Thymus (tissue), 11 donors: ENCODE results near the gene MTR. TPM values are rescaled to one million over a fixed set of nuclear protein-coding genes. Genes with fewer than 3 reads are reported as not detected.

Experiments used
- DNase-seq, 9 donors: peaks; one replicate each; pipeline ENCODE4 v3.0.0-alpha.2; 2013; ENCODE audit warnings: low spot score in 9 of 9, low read depth in 6 of 9, missing footprints in 1 of 9
- H3K27ac ChIP-seq, 2 donors: one replicate each; pipeline ENCODE4 v1.5.1; 2013; ENCODE audit warnings: control low read depth in 1 of 2, low read depth in 1 of 2, low read length in 1 of 2, mild to moderate bottlenecking in 1 of 2, moderate library complexity in 1 of 2
- H3K27me3 ChIP-seq, 2 donors: one replicate each; pipeline ENCODE4 v1.5.1; 2013; ENCODE audit warnings: low read length in 1 of 2; ENCODE audit not compliant: control insufficient read depth in 2 of 2, insufficient read depth in 1 of 2
- H3K36me3 ChIP-seq, 2 donors: one replicate each; pipeline ENCODE4 v1.5.1; 2013; ENCODE audit warnings: low read length in 1 of 2, mild to moderate bottlenecking in 1 of 2, moderate library complexity in 1 of 2; ENCODE audit not compliant: control insufficient read depth in 2 of 2, insufficient read depth in 2 of 2
- H3K4me1 ChIP-seq, 2 donors: one replicate each; pipeline ENCODE4 v1.5.1; 2013; ENCODE audit warnings: low read length in 2 of 2; ENCODE audit not compliant: control insufficient read depth in 2 of 2, insufficient read depth in 2 of 2
- H3K4me3 ChIP-seq, 2 donors: one replicate each; pipeline ENCODE4 v1.5.1; 2013; ENCODE audit warnings: low read length in 2 of 2, control low read depth in 1 of 2, mild to moderate bottlenecking in 1 of 2
- H3K9me3 ChIP-seq, 2 donors: one replicate each; pipeline ENCODE4 v1.5.1; 2013; ENCODE audit warnings: low read length in 1 of 2, mild to moderate bottlenecking in 1 of 2; ENCODE audit not compliant: control insufficient read depth in 2 of 2, insufficient read depth in 1 of 2
- WGBS: extraction: QIAGEN DNeasy Blood & Tissue Kit; methylation state at CpG from one replicate; pipeline ENCODE4 v1.1.7; 2013; 5-methylcytosine and 5-hydroxymethylcytosine counted together
- polyA plus RNA-seq: library from polyadenylated mRNA; stranded (reverse); fragments of 200-250 nt; gene quantifications from one replicate; pipeline ENCODE4 v1.2.3, GENCODE V29; 2013
- total RNA-seq: library from RNA; stranded (reverse); fragments of 120-200 nt; gene quantifications from one replicate; pipeline ENCODE4 v1.2.4, GENCODE V29; 2013
- donor health status: healthy.

MTR gene
- total and polyA plus RNA-seq, 2 donors: 12.5 to 25.0 TPM

- 2% methylated on average over 41 of the region's 41 CpGs for WGBS
- no peaks in the 10 kb centered on the region for H3K9me3 ChIP-seq
- H3K27me3 ChIP-seq: peaks cover 0 to 2% of the 10 kb centered on the region in 2 donors
- DNase-seq: peak in 7 of 9 donors; percentile 24 to 75 (median 39)
- H3K4me1 ChIP-seq: peaks cover 8 to 11% of the 10 kb centered on the region in 2 donors
- H3K4me3 ChIP-seq: peak overlapping the region; percentile 71 to 72
- H3K27ac ChIP-seq: peak overlapping the region; percentile 91 to 93
- no peaks in the 10 kb centered on the region for H3K36me3 ChIP-seq
These were observed 920 bp downstream of the MTR start for GRCh38 chr1:236795757-236796667.

- 97% methylated on average over 5 of the region's 5 CpGs for WGBS
- H3K36me3 ChIP-seq: peaks cover 0 to 3% of the 10 kb centered on the region in 2 donors
- no peaks in the 10 kb centered on the region for H3K9me3 ChIP-seq
- DNase-seq: no peak
- H3K4me1 ChIP-seq: peaks cover 8 to 11% of the 10 kb centered on the region in 2 donors
- H3K4me3 ChIP-seq: no peak overlapping the region
- H3K27me3 ChIP-seq: no peaks in the 10 kb centered on the region
- no peak overlapping the region for H3K27ac ChIP-seq
These were observed 3.9 kb downstream of the MTR start for GRCh38 chr1:236799001-236799400.

- Histone ChIP-seq H3K27me3 (no peaks in the 10 kb centered on the region), H3K4me3 (no peak overlapping the region), H3K9me3 (no peaks in the 10 kb centered on the region), H3K27ac (no peak overlapping the region), H3K4me1 (peaks cover 4 to 7% of the 10 kb centered on the region in 2 donors), H3K36me3 (peaks cover 0 to 8% of the 10 kb centered on the region in 2 donors)
- peak in 1 of 9 donors; percentile 12 for DNase-seq
- WGBS: 95% methylated on average over 5 of the region's 5 CpGs
These were observed 5.0 kb downstream of the MTR start for GRCh38 chr1:236800002-236800620.

- peaks cover 0 to 13% of the 10 kb centered on the region in 2 donors for H3K36me3 ChIP-seq
- H3K27ac ChIP-seq: no peak overlapping the region
- DNase-seq: no peak
- H3K9me3 ChIP-seq: no peaks in the 10 kb centered on the region
- H3K27me3 ChIP-seq: no peaks in the 10 kb centered on the region
- H3K4me1 ChIP-seq: peaks cover 4 to 7% of the 10 kb centered on the region in 2 donors
- no peak overlapping the region for H3K4me3 ChIP-seq
These were observed 5.5 kb downstream of the MTR start for GRCh38 chr1:236800623-236801022.

- 98% methylated on average over 3 of the region's 3 CpGs for WGBS
- Histone ChIP-seq H3K36me3 (peaks cover 2 to 23% of the 10 kb centered on the region in 2 donors), H3K4me1 (no peaks in the 10 kb centered on the region), H3K4me3 (no peak overlapping the region), H3K27ac (no peak overlapping the region), H3K9me3 (no peaks in the 10 kb centered on the region), H3K27me3 (no peaks in the 10 kb centered on the region)
- DNase-seq: no peak
These were observed 7.2 kb downstream of the MTR start for GRCh38 chr1:236802264-236802663.

- no peak overlapping the region for H3K27ac ChIP-seq
- H3K27me3 ChIP-seq: no peaks in the 10 kb centered on the region
- peaks cover 15 to 65% of the 10 kb centered on the region in 2 donors for H3K36me3 ChIP-seq
- no peaks in the 10 kb centered on the region for H3K4me1 ChIP-seq
- no peaks in the 10 kb centered on the region for H3K9me3 ChIP-seq
- WGBS: 96% methylated on average over 2 of the region's 2 CpGs
- no peak overlapping the region for H3K4me3 ChIP-seq
- no peak for DNase-seq
These were observed 11.5 kb downstream of the MTR start for GRCh38 chr1:236806634-236807033.

GRCh38 chr1:236808005-236808404 is 12.9 kb downstream of the MTR start:
- DNase-seq: no peak
- Histone ChIP-seq H3K36me3 (peaks cover 17 to 76% of the 10 kb centered on the region in 2 donors), H3K4me1 (no peaks in the 10 kb centered on the region), H3K4me3 (no peak overlapping the region), H3K27me3 (no peaks in the 10 kb centered on the region), H3K27ac (no peak overlapping the region), H3K9me3 (no peaks in the 10 kb centered on the region)
- WGBS: 74% methylated on average over 2 of the region's 2 CpGs

GRCh38 chr1:236808564-236809130 is 13.6 kb downstream of the MTR start:
- DNase-seq: no peak
- H3K36me3 ChIP-seq: peaks cover 18 to 83% of the 10 kb centered on the region in 2 donors
- no peaks in the 10 kb centered on the region for H3K27me3 ChIP-seq
- WGBS: 90% methylated on average over 8 of the region's 8 CpGs
- no peak overlapping the region for H3K27ac ChIP-seq
- H3K9me3 ChIP-seq: no peaks in the 10 kb centered on the region
- no peaks in the 10 kb centered on the region for H3K4me1 ChIP-seq
- no peak overlapping the region for H3K4me3 ChIP-seq

GRCh38 chr1:236809148-236809547 is 14.1 kb downstream of the MTR start:
- Histone ChIP-seq H3K36me3 (peaks cover 18 to 80% of the 10 kb centered on the region in 2 donors), H3K4me1 (no peaks in the 10 kb centered on the region), H3K4me3 (no peak overlapping the region), H3K9me3 (no peaks in the 10 kb centered on the region), H3K27me3 (no peaks in the 10 kb centered on the region), H3K27ac (no peak overlapping the region)
- DNase-seq: no peak
- WGBS: 100% methylated on average over 1 of the region's 1 CpG
